Activated T-cell treated with anti-CD3 and anti-CD28 coated beads for 4 hours (primary cell): Measurements from ENCODE around the gene SLC25A43.
A peak's percentile ranks its signal among the peaks of the same experiment; 100 is the strongest.
"Not testable (repeated sequence)": the region's sequence is repeated elsewhere in the genome, so short reads cannot be mapped to it uniquely, and the experiment has no call there.

Experiments used
- DNase-seq: peaks from one replicate; pipeline ENCODE4 v3.0.0-alpha.2; 2020

SLC25A43 gene

DNA sequence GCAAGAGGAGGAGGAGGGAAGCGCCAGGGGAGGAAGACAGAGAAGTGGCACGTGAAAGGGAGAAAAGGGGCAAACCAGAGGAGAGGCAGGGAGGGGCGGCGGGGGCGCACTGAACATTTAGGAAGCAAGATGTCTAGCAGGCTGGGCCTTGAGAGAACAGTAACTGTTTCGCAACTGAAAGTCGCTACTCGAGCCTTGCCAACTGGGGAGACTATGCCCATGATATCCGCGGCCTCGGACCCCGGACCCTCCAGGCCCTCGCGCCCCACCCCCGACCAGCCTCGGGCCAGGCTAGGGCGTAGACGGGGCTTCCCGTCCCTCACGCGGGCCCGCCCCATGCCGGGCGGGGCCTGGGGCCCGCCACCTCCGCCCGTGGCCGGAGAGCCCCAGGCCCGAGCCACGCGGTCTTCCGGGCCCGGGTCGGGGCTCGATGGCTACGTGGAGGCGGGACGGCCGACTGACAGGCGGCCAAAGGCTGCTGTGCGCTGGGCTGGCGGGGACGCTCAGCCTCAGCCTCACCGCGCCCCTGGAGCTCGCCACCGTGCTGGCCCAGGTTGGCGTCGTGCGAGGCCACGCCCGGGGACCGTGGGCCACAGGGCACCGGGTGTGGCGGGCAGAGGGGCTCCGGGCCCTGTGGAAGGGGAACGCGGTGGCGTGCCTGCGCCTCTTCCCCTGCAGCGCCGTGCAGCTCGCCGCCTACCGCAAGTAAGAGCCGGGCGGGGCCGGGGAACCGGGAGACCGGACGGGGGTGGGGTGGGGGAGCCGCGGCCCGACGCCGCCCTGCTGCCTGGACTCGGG lies at the start of gene SLC25A43:
Gene SLC25A43, plus strand, starts transcription at position 363 of the 798 bp plus-strand sequence. Its CDS starts 68 bp downstream, at position 431.
- peak; percentile 9 for DNase-seq

DNA sequence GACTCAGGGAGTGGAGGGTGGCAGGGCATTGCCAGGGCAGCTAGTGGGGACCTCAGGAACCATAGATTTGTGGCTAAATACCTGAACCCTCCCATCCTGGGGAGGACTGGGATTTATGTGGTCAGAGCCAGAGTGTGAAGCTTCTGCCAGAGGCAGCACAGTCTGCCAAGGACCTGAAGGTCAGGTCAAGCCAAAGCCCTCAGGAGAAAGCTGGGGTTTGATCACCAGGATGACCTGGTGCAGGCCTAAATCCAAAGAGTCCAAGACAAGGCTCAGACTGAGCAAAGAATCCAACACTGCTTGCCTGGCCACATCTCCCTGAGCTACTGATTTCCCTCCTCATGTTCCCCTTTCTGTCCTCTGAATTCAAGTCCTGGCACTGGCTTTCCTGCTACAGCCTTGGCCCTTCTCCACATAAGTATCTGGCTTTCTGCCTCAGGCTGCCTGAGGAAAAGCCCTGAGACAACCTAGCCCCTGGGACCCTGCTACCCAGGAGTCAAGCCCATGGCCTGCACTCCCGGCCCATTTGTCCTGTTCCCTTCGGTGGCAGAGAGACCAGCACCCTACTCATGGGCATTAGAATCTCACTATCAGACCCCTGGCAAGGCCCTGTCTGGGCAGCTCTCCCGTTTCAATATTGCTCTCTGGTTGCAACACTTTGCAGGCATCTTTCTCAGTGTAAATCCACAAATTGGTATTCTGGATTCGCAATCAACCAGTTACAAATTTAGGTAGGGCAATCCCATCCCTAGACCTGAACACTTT lies 39.3 kb upstream of the SLC25A43 start:
- DNase-seq, result no peak

DNA sequence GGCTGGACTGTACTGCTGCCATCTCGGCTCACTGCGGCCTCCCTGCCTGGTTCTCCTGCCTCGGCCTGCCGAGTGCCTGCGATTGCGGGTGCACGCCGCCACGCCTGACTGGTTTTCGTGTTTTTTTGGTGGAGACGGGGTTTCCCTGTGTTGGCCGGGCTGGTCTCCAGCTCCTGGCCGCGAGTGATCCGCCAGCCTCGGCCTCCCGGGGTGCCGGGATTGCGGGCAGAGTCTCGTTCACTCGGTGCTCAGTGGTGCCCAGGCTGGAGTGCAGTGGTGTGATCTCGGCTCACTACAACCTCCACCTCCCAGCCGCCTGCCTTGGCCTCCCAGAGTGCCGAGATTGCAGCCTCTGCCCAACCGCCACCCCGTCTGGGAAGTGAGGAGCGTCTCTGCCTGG lies 37.7 kb upstream of the SLC25A43 start:
- DNase-seq, result not testable (repeated sequence)

DNA sequence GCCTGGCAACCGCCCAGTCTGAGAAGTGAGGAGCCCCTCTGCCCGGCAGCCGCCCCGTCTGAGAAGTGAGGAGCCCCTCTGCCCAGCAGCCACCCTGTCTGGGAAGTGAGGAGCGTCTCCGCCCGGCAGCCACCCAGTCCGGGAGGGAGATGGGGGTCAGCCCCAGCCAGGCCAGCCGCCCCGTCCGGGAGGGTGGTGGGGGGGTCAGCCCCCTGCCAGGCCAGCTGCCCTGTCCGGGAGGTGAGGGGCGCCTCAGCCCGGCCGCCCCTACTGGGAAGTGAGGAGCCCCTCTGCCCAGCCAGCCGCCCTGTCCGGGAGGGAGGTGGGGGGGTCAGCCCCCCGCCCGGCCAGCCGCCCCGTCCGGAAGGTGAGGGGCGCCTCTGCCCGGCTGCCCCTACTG lies 37.1 kb upstream of the SLC25A43 start:
- not testable (repeated sequence) for DNase-seq

DNA sequence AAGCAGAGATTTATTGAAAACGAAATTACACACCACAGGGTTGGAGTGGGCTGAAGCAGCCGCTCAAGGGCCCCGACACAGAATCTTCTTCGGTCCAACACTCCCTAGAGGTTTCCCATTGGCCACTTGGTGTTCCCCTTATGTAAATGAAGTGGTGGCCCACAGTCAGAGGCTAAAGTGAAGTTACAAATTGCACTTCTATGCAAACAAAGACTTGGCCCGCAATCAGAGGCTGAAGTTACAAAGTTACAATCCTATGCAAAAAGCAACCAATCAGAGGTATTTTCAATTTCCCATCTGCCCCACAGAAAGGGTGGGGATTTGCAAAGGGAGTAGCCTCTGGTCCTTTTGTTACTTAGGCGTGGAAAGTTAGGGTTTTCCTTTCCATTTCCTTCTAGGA lies 35.7 kb upstream of the SLC25A43 start:
- no peak for DNase-seq

DNA sequence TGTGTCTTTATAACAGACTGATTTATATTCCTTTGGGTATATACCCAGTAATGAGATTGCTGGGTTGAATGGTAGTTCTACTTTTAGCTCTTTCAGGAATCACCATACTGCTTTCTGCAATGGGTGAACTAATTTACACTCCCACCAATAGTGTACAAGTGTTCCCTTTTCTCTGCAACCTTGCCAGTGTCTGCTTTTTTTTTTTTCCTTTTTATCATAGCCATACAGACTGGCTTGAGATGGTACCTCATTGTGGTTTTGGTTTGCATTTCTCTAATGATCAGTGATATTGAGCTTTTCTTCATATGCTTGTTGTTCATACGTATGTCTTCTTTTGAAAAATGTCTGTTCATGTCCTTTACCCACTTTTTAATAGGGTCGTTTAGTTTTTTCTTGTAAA lies 27.3 kb upstream of the SLC25A43 start:
- DNase-seq, result not testable (repeated sequence)

DNA sequence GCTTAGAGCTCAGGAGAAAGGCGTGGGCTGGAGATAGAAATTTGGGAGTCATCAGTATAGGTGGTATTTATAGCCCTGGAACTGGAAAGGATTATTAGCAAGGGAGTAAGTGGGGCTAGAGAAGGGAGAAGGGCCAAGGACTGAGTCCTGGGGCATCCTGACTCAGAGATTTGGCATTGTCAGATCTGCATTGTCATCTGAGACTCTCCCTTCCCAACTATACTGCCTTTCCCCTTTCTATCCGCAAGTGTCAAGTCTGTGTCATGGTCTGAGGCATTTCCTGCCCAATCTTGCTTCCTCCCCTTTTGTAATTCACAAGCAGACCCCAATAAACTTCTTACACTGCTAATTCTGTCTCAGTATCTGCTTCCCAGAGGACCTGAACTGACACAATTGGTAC lies 24.4 kb upstream of the SLC25A43 start:
- no peak for DNase-seq

DNA sequence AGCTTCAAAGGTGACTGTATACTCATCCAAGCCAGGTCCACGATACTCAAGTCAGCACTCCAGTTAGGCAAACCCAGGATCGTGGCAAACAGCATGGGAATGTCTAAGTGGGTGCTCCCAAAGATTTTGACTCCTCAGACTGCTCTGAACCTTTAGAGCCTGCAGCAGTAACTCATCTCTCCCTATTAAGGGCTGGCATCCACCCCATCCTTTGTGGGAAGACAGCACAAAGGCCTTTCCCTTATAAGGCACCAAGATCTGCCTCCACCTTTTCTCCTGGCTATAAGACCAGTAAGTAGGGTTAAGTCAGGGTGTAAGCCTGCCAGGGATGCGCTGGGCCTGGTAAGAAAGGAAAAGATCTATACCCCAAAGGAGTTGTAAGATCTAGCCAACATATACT lies 23.6 kb upstream of the SLC25A43 start:
- DNase-seq, result no peak

DNA sequence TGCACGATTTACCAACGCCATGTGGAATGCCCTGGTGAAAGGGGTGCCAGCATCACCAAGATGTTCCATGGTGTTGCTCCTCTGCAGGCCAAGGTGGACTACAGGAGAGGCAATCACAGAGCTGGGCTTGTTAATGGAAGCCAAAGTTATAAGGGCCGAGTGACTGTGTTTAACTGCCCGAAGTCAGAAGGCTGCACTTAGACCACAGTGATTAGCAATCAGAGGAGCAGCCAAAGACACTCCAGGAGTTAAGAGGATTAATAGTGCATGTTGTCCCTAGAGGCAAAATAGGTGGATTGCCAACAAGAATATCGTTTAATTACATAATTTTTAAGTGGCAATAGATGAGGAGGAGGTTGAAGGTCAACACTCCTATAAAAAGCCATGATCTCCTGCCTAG lies 22.8 kb upstream of the SLC25A43 start:
- no peak for DNase-seq

DNA sequence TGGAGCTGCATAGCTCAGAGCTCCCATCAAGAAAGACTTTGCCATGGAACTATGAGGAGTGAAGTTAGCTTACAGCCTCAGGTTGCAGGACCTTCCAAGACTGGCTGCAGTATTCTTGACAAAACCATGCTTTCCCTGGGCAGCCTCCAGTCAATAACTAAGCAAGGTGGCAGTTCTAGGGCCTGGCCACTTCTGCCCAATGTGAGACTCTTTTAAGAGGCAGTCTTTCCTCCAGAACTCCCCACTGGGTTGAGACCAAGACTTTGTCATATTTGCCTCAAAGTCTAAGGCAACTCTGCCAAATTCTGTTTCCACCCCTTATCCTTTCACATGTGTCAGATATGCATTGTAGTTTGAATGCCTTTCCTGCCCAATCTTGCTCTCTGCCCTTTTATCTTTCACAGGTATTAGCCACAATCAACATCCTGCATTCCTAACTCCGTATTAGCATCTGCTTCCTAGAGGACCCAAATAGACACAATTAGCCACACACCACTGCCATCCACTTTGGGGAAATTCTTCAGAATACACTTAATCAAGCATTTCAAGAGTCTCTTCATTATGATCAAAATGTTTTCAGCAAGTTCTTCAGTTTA lies 17.7 kb upstream of the SLC25A43 start:
- DNase-seq, result no peak

DNA sequence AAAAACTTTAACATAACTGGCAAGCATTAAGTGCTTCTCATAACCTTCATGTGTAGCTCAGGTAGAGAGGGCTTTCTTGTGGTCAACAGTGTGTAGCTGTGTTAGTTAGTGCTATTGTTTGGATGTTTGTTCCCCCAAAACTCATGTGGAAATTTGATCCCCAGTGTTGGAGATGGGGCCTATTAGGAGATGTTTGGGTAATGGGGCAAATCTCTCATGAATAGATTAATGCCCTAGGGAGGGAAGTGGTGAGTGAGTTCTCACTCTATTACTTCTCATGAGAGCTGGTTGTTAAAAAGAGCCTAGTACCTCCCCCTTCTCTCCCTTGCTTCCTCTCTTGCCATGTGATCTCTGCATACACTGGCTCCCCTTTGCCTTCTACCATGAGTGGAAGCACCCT lies 16.5 kb upstream of the SLC25A43 start:
- no peak for DNase-seq

DNA sequence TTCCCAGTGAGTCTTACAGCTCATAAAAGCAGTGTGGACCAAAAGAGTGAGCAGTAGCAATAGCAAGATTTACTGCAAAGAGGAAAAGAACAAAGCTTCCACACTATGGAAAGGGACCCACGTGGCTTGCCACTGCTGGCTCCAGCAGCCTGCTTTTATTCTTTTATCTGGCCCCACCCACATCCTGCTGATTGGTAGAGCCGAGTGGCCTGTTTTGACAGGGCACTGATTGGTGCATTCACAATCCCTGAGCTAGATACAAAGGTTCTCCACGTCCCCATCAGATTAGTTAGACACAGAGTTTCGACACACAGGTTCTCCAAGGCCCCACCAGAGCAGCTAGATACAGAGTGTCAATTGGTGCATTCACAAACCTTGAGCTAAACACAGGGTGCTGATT lies 12.5 kb upstream of the SLC25A43 start:
- not testable (repeated sequence) for DNase-seq

DNA sequence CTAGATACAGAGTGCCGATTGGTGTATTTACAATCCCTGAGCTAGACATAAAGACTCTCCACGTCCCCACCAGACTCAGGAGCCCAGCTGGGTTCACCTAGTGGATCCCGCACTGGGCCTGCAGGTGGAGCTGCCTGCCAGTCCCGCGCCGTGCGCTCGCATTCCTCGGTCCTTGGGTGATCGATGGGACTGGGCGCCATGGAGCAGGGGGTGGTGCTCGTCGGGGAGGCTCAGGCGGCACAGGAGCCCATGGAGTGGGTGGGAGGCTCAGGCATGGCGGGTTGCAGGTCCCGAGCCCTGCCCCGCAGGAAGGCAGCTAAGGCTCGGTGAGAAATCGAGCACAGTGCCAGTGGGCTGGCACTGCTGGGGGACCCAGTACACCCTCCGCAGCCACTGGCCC lies 11.7 kb upstream of the SLC25A43 start:
- not testable (repeated sequence) for DNase-seq

DNA sequence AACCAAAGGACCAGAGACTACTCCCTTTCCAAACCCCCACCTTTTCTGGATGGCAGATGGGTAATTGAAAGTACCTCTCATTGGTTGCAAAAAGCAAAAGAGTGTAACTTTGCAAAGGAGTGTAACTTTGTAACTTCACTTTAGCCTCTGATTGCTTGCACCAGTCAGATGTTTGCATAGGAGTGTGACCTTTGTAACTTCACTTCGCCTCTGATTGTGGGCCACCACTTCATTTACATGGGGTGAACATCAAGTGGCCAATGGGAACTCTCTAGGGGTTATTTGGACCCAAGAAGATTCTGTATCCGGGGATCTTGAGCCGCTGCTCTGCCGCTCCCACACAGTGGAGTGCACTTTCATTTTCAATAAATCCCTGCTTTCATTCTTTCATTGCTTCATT lies 9.9 kb upstream of the SLC25A43 start:
- no peak for DNase-seq

DNA sequence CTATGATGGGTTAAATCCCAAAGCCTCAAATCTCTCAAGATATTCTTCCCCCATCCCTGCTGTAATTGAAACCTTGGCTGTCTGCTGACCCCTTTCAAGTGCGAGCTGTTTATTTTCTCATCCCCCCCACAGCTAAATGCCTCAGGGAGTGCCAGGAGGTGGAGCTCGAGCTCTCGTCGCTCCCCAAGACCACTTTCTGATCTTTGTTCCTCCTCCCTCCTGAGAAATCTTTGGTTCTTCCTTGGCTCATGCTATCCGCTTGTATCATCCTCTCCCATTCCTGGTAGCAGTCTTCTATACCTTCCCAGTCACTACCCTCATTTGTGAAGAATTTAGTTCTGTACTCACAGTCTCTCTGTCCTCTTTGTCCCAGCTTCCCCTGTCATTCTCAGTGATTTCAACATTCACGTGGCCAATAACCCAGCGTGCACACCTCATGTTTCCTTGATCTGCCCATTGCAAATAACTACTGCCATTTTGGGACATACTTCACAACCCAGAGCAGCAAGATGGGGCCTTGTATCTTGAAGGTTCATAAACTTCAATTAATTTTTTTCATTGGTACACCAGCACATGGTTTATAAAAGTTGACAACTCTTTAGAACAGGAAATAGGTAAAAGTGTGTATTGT lies 9.2 kb upstream of the SLC25A43 start:
- DNase-seq, result no peak

DNA sequence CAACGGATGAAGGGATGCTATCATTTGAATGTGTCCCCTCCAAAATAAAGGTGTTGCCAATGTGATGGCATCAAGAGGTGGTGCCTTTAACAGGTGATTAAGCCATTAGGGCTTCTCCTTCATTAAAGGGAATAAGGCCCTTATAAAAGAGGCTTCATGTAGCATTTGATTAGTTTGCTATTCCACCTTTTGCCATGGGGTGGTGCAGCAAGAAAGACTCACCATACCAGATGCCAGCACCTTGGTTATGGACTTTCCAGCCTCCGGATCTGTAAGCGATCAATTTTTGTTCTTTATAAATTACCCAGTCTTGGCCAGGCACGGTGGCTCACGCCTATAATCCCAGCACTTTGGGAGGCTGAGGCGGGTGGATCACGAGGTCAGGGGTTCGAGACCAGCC lies 7.9 kb upstream of the SLC25A43 start:
- no peak for DNase-seq

DNA sequence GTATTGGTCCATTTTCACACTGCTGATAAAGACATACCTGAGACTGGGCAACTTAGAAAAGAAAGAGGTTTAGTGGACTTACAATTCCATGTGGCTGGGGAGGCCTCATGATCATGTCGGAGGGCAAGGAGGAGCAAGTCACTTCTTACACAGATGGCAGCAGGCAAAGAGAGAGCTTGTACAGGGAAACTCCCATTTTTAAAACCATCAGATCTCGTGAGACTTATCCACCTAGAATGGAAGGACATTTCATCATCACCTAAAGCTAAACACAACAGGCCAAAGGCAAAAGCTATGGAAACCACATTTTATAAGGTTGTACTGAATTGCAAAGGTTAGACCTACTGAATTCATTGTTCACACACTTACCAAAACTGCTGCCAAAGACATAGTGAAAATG lies 6.0 kb upstream of the SLC25A43 start:
- no peak for DNase-seq

DNA sequence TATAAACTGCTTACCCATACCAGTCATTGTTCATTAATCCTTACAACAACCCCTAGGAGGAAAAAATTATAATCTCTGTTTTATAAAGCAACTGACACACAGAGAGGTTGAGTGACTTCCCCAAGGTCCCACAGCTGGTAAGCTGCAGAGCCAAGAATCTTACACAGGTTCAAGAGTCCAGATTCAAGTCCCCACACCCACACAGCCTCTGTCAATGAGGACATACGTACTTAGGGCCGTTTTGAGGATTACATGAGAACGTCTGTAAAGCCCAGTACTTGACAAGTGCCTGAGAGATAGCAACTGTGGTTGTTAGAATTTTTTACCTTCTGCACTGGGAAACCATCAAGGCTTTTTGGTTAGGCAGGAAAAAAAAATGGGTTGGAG lies 556 bp upstream of the SLC25A43 start:
- DNase-seq, result no peak

DNA sequence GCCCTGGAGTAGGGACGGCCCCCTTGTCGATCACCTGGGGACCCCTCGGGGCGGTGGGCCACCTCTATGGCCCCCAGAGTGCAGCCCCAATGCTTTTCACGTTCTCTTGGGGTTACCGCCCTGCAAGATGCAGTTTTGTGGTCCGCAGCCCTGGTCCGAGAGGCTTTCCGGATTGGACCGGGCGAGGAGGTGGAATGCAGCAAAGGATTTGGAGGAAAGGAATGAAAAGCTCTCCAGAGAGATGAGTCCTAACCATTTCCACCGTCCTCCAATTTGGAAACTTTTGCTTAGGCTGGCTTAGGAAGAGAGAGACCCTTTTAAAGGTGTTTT lies 601 bp downstream of the SLC25A43 start:
- DNase-seq, result no peak

DNA sequence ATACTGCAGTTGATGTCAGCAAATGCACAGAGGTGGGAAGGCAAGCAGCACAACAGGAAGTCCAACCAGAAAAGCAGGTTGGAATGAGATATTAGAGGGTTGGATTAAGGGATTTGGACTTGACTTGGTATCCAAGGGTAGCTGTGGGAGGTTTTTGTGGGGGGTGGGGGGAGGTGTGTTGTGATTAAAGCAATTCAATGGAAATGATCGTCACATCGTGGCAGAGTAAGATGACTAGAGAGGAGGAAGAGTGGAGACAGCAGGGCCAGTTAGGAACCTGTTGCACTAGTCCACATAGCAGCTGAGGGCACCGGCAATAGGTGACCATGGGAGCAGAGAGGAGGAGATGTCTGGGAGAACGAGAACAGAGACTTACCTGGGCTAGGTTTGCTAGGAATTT lies 2.4 kb downstream of the SLC25A43 start:
- DNase-seq, result no peak

DNA sequence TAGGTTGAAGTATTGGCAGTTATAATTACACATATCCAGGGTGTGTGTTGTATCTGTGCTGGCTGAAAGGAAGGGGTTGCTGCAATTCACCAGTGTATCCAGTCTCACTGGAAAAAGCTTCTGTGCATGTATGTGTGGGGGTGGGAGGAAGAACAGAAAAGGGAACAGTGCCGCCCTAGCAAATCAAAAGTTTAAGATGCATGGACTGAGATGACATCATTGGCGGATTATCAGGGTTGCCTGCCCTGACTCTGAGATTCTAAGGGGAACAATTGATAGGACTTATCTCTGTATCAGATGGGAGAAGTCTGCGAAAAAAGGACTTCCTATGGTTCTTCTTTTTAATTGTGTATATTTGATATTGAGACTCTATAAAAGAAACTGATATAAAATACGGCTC lies 3.5 kb downstream of the SLC25A43 start:
- DNase-seq, result no peak

DNA sequence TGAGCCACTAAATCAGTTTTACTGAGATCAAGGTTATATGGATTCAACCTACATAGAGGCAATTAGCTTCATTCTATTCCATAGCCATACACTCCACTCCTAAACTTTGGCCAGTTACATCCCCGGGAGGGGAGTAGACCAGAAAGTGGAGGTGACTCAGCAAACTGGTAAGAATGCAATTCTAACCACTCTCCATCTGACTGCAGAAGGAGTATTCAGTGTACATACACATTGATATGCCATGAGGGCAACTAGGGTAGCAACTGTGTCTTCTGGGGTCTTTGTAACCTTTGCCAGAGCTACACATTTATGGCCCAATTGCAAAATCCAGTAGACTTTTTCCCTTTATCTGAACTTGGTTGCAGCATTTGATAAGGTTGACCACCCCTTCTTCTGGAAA lies 7.6 kb downstream of the SLC25A43 start:
- DNase-seq, result no peak

DNA sequence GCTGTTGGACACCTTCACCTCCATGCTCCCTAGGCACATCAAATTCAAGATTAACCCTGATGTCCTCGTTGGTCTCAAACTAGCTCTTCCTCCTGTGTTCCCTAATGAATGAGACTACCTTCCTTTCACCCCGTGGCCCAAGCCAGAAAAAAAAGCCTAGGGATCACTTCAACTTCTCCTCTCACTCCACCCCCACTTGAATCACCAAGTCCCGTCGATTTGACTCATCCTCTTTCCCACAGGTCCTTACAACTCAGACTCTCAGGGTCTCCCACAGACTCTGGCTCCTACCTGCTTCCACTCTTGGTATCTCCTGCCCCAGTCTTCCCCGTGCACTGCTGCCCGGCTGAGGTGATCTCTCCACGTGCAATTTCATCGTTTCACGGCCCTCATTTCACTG lies 8.5 kb downstream of the SLC25A43 start:
- no peak for DNase-seq
